Adrenal gland (tissue), 12 donors: ENCODE data around the gene TSHR. TPM values are rescaled to one million over a fixed set of nuclear protein-coding genes. Genes with fewer than 3 reads are reported as not detected.
"Not testable (repeated sequence)": the region's sequence is repeated elsewhere in the genome, so short reads cannot be mapped to it uniquely, and the experiment has no call there.

Source experiments
- DNase-seq, 7 donors: peaks; one replicate each; pipeline ENCODE4 v3.0.0-alpha.2; 2019 to 2020
- H3K27ac ChIP-seq, 5 donors: fragments of 200-600 bp; sonication (generic) in 4 of 5; 1 replicate in 3 of 5; 2 replicates in 2 of 5; pipeline versions ENCODE4 v1.5.1 to v1.8.0; 2016 to 2020; ENCODE audit warnings: mild to moderate bottlenecking in 1 of 5
- H3K27me3 ChIP-seq: fragments of 200-600 bp; 2 replicates; pipeline ENCODE4 v1.8.0; 2021
- H3K36me3 ChIP-seq, 2 donors: fragments of 200-600 bp; replicated peaks in 1 of 2; 1 replicate in 1 of 2; 2 replicates in 1 of 2; pipeline versions ENCODE4 v1.5.1 to v1.8.0; 2018 to 2022
- H3K4me1 ChIP-seq, 2 donors: fragments of 200-600 bp; replicated peaks in 1 of 2; 1 replicate in 1 of 2; 2 replicates in 1 of 2; pipeline versions ENCODE4 v1.5.1 to v1.8.0; 2018 to 2021
- H3K4me3 ChIP-seq, 4 donors: fragments of 200-600 bp; sonication (generic) in 3 of 4; one replicate each; pipeline ENCODE4 v1.5.1; 2016 to 2018
- H3K9me3 ChIP-seq, 3 donors: fragments of 200-600 bp; sonication (generic) in 1 of 3; replicated peaks in 1 of 3; 1 replicate in 2 of 3; 2 replicates in 1 of 3; pipeline versions ENCODE4 v1.5.1 to v1.8.0; 2016 to 2021
- POLR2A ChIP-seq, 2 donors: fragments of 450-650 bp; IDR thresholded peaks; one replicate each; pipeline ENCODE4 v1.6.1; 2017; ENCODE audit warnings: antibody characterized with exemption in 2 of 2, mild to moderate bottlenecking in 2 of 2, moderate library complexity in 1 of 2
- WGBS, 4 donors: extraction: QIAGEN DNeasy Blood & Tissue Kit in 2 of 4; methylation state at CpG; one replicate each; pipeline versions ENCODE4 v1.1.5 to v1.1.7; 2013 to 2017; 5-methylcytosine and 5-hydroxymethylcytosine counted together
- intact Hi-C, 2 donors: fragments of 100-400 bp; cut with DNase I; formaldehyde crosslinking; loops; one replicate each; pipeline versions ENCODE4 v1.14.1 to v1.15.0; 2022 to 2023
- polyA plus RNA-seq, 3 donors: library from polyadenylated mRNA; stranded (reverse); fragments of 200-250 nt in 2 of 3; fragments of 350-450 nt in 1 of 3; fragmentation: Illumina TruSeq in 1 of 3; extraction: RNeasy Lipid Tissue Mini Kit (QIAGEN cat#74804) in 1 of 3; gene quantifications; one replicate each; pipeline ENCODE4 v1.2.3, GENCODE V29; 2013 to 2014
- total RNA-seq, 9 donors: library from RNA; depleted of rRNA in 4 of 9; stranded (reverse); fragments of >200 nt in 4 of 9; fragments of 120-200 nt in 1 of 9; fragmentation: NEBNext Ultra II Directional in 1 of 9; extraction: Animal tissue kit (Norgen Biotek cat#: 25700) in 1 of 9; gene quantifications; one replicate each; pipeline versions ENCODE4 v1.1.0 to v1.2.4, GENCODE V29; 2013 to 2023
- TF ChIP-seq, protein P1 (sequence below), 6 experiments: fragments of 450-650 bp in 4 of 6; fragments of 200-600 bp in 2 of 6; sonication (generic) in 1 of 6; IDR thresholded peaks; 1 replicate in 5 of 6; 2 replicates in 1 of 6; pipeline versions ENCODE4 v1.5.1 to v1.8.0; 2016 to 2021; ENCODE audit warnings: antibody characterized with exemption in 6 of 6, mild to moderate bottlenecking in 2 of 6, moderate library complexity in 1 of 6
- donor health status: healthy with polysubstance abuse.
- donor health status: Bipolar disorder and iron deficiency.
- donor health status: DM: yes; HTN: yes; CAD: no.
- donor health status: DM: no; HTN: no; CAD: no.
- donor health status: DM: no; HTN: no; CAD: no.
- donor health status: DM: yes; HTN: yes; CAD: no.

TSHR gene
- total and polyA plus RNA-seq, 12 donors = 0.06 to 5.8 (median 0.68) TPM

- DNase-seq = no peak
- no peak overlapping the region for H3K4me3 ChIP-seq
- TF ChIP-seq POLR2A (IDR thresholded peaks at IDR 0.05) = no peak
- TF ChIP-seq, protein P1, sequence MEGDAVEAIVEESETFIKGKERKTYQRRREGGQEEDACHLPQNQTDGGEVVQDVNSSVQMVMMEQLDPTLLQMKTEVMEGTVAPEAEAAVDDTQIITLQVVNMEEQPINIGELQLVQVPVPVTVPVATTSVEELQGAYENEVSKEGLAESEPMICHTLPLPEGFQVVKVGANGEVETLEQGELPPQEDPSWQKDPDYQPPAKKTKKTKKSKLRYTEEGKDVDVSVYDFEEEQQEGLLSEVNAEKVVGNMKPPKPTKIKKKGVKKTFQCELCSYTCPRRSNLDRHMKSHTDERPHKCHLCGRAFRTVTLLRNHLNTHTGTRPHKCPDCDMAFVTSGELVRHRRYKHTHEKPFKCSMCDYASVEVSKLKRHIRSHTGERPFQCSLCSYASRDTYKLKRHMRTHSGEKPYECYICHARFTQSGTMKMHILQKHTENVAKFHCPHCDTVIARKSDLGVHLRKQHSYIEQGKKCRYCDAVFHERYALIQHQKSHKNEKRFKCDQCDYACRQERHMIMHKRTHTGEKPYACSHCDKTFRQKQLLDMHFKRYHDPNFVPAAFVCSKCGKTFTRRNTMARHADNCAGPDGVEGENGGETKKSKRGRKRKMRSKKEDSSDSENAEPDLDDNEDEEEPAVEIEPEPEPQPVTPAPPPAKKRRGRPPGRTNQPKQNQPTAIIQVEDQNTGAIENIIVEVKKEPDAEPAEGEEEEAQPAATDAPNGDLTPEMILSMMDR (IDR thresholded peaks at IDR 0.05) = no peak
- H3K27me3 ChIP-seq = no peaks in the 10 kb centered on the region
- H3K9me3 ChIP-seq = no peaks in the 10 kb centered on the region
- no peaks in the 10 kb centered on the region for H3K36me3 ChIP-seq
- intact Hi-C loops = no loop called here
- 58 to 83% (median 70%) methylated on average over 3 of the region's 3 CpGs for WGBS, 4 donors
- H3K27ac ChIP-seq = no peak overlapping the region
- no peaks in the 10 kb centered on the region for H3K4me1 ChIP-seq
Observed at GRCh38 chr14:81031488-81031887, 76.1 kb downstream of the TSHR start.

- Histone ChIP-seq H3K27me3 (no peaks in the 10 kb centered on the region), H3K4me3 (no peak overlapping the region), H3K36me3 (no peaks in the 10 kb centered on the region), H3K4me1 (no peaks in the 10 kb centered on the region), H3K9me3 (no peaks in the 10 kb centered on the region), H3K27ac (peak overlapping the region in 1 of 5 donors; percentile 6)
- intact Hi-C loops = no loop called here
- TF ChIP-seq, protein P1 (IDR thresholded peaks at IDR 0.05) = no peak
- no peak for TF ChIP-seq POLR2A (IDR thresholded peaks at IDR 0.05)
- DNase-seq = peak in 2 of 7 donors; percentile 18 to 25
- 27 to 77% (median 70%) methylated on average over 1 of the region's 1 CpG for WGBS, 4 donors
Observed at GRCh38 chr14:81033698-81034240, 78.3 kb downstream of the TSHR start.

DNA sequence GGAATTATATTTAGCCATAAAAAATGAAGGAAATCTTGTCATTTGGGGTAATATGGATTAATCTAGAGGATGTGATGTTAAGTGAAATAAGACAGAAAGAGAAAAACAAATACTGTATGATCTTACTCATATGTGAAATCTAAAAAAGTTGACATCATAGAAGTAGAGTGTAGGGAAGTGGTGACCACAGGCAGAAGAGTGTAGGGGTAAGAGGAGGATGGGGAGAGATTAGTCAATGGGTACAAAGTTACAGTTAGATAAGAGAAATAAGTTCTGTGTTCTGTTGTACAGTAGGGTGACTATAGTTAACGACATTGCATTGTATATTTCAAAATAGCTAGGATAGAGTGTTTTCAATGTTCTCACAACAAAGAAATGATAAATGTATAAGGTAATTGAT, 87.0 kb downstream of the TSHR start:
- Histone ChIP-seq H3K4me3 (no peak overlapping the region), H3K36me3 (no peaks in the 10 kb centered on the region), H3K4me1 (no peaks in the 10 kb centered on the region), H3K27ac (no peak overlapping the region), H3K27me3 (no peaks in the 10 kb centered on the region), H3K9me3 (no peaks in the 10 kb centered on the region)
- DNase-seq = no peak
- WGBS, 4 donors = 74 to 93% (median 78%) methylated on average over 1 of the region's 1 CpG
- no peak for TF ChIP-seq POLR2A (IDR thresholded peaks at IDR 0.05)
- TF ChIP-seq, protein P1 (IDR thresholded peaks at IDR 0.05) = no peak
- intact Hi-C loops = no loop called here

- H3K9me3 ChIP-seq = no peaks in the 10 kb centered on the region
- no peaks in the 10 kb centered on the region for H3K36me3 ChIP-seq
- intact Hi-C loops = no loop called here
- DNase-seq = no peak
- H3K27me3 ChIP-seq = no peaks in the 10 kb centered on the region
- no peak for TF ChIP-seq POLR2A (IDR thresholded peaks at IDR 0.05)
- TF ChIP-seq, protein P1 (IDR thresholded peaks at IDR 0.05) = no peak
- H3K27ac ChIP-seq = no peak overlapping the region
- no peak overlapping the region for H3K4me3 ChIP-seq
- H3K4me1 ChIP-seq = no peaks in the 10 kb centered on the region
- WGBS, 4 donors = 79 to 92% (median 84%) methylated on average over 1 of the region's 1 CpG
Observed at GRCh38 chr14:81051547-81051946, 96.1 kb downstream of the TSHR start.

DNA sequence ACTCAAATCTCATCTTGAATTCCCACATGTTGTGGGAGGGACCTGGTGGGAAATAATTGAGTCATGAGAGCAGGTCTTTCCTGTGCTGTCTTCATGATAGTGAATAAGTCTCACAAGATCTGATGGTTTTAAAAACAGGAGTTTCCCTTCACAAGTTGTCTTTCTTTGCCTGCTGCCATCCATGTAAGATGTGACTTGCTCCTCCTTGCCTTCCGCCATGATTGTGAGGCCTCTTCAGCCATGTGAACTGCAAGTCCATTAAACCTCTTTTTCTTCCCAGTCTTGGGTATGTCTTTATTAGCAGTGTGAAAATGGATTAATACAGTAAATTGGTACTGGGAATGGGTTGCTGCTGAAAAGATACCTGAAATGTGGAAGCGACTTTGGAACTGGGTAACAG, 98.6 kb downstream of the TSHR start:
- DNase-seq, H3K27me3 ChIP-seq, H3K27ac ChIP-seq, H3K36me3 ChIP-seq, H3K9me3 ChIP-seq, intact Hi-C loops, H3K4me3 ChIP-seq, H3K4me1 ChIP-seq: not testable (repeated sequence)
- 93 to 97% (median 95%) methylated on average over 2 of the region's 2 CpGs for WGBS, 4 donors
